Activated T-helper 1 cell treated with Interleukin-2 at 50 U/mL for 16 hours (primary cell): ENCODE data around the gene NOTCH2.
"Not testable (repeated sequence)": the region's sequence is repeated elsewhere in the genome, so short reads cannot be mapped to it uniquely, and the experiment has no call there.

Experiments
- DNase-seq: peaks from one replicate; pipeline ENCODE4 v3.0.0-alpha.2; 2020; ENCODE audit warnings: low read depth

NOTCH2 gene

GRCh38 chr1:120068683-120069066, 787 bp downstream of the NOTCH2 start:
- DNase-seq, result not testable (repeated sequence)

- not testable (repeated sequence) for DNase-seq
Measured at GRCh38 chr1:120048208-120048607, 21.3 kb downstream of the NOTCH2 start.

GRCh38 chr1:120041771-120042170, 27.7 kb downstream of the NOTCH2 start:
- not testable (repeated sequence) for DNase-seq

- DNase-seq, result not testable (repeated sequence)
Measured at GRCh38 chr1:120032253-120032652, 37.2 kb downstream of the NOTCH2 start.

- not testable (repeated sequence) for DNase-seq
Measured at GRCh38 chr1:120023791-120024190, 45.7 kb downstream of the NOTCH2 start.

- not testable (repeated sequence) for DNase-seq
Measured at GRCh38 chr1:120014978-120015377, 54.5 kb downstream of the NOTCH2 start.

- not testable (repeated sequence) for DNase-seq
Measured at GRCh38 chr1:120008320-120008719, 61.1 kb downstream of the NOTCH2 start.

- not testable (repeated sequence) for DNase-seq
Measured at GRCh38 chr1:120007850-120008249, 61.6 kb downstream of the NOTCH2 start.

GRCh38 chr1:120001035-120001434, 68.4 kb downstream of the NOTCH2 start:
- not testable (repeated sequence) for DNase-seq

- DNase-seq, result not testable (repeated sequence)
Measured at GRCh38 chr1:119996731-119997312, 72.6 kb downstream of the NOTCH2 start.

- DNase-seq, result not testable (repeated sequence)
Measured at GRCh38 chr1:119995975-119996374, 73.5 kb downstream of the NOTCH2 start.

GRCh38 chr1:119988306-119989062, 81.0 kb downstream of the NOTCH2 start:
- no peak for DNase-seq

- no peak for DNase-seq
Measured at GRCh38 chr1:119987686-119988085, 81.8 kb downstream of the NOTCH2 start.

GRCh38 chr1:119987112-119987511, 82.3 kb downstream of the NOTCH2 start:
- DNase-seq, result no peak

GRCh38 chr1:119986007-119986497, 83.4 kb downstream of the NOTCH2 start:
- no peak for DNase-seq

GRCh38 chr1:119984771-119985170, 84.7 kb downstream of the NOTCH2 start:
- no peak for DNase-seq

GRCh38 chr1:119981986-119982815, 87.3 kb downstream of the NOTCH2 start:
- DNase-seq, result no peak

GRCh38 chr1:119981496-119981895, 88.0 kb downstream of the NOTCH2 start:
- DNase-seq, result no peak

- no peak for DNase-seq
Measured at GRCh38 chr1:119978018-119978505, 91.4 kb downstream of the NOTCH2 start.

GRCh38 chr1:119977113-119977736, 92.2 kb downstream of the NOTCH2 start:
- DNase-seq, result not testable (repeated sequence)

GRCh38 chr1:119975582-119976254, 93.7 kb downstream of the NOTCH2 start:
- DNase-seq, result not testable (repeated sequence)
